CD14-positive monocyte (primary cell): Measurements from ENCODE around the gene DTD1. TPM values are rescaled to one million over a fixed set of nuclear protein-coding genes. Genes with fewer than 3 reads are reported as not detected.
A peak's percentile ranks its signal among the peaks of the same experiment; 100 is the strongest.

Source experiments
- DNase-seq, 3 donors: peaks; one replicate each; pipeline ENCODE4 v3.0.0-alpha.2; 2011 to 2022
- H2AFZ ChIP-seq: 2 replicates; pipeline ENCODE4 v1.6.0; 2012; ENCODE audit warnings: mild to moderate bottlenecking, low read depth, low read length, inconsistent platforms; ENCODE audit not compliant: insufficient read depth, poor library complexity, severe bottlenecking
- H3K27ac ChIP-seq, 2 donors: 1 replicate in 1 of 2; 2 replicates in 1 of 2; pipeline ENCODE4 v1.5.1; 2012 to 2013; ENCODE audit warnings: low read length in 2 of 2, control low read depth in 1 of 2, inconsistent platforms in 1 of 2, low read depth in 1 of 2, mild to moderate bottlenecking in 1 of 2
- H3K27me3 ChIP-seq, 2 donors: one replicate each; pipeline versions ENCODE4 v1.6.0 to v1.6.1; 2011 to 2013; ENCODE audit warnings: low read length in 2 of 2; ENCODE audit not compliant: control insufficient read depth in 2 of 2, insufficient read depth in 2 of 2
- H3K36me3 ChIP-seq, 2 donors: replicated peaks in 1 of 2; 1 replicate in 1 of 2; 2 replicates in 1 of 2; pipeline versions ENCODE4 v1.5.1 to v1.6.1; 2012 to 2013; ENCODE audit warnings: low read length in 2 of 2, control low read depth in 1 of 2, inconsistent platforms in 1 of 2, mild to moderate bottlenecking in 1 of 2; ENCODE audit not compliant: insufficient read depth in 2 of 2, control insufficient read depth in 1 of 2
- H3K4me1 ChIP-seq, 2 donors: 1 replicate in 1 of 2; 2 replicates in 1 of 2; pipeline versions ENCODE4 v1.5.1 to v1.6.1; 2012 to 2013; ENCODE audit warnings: low read length in 2 of 2, control low read depth in 1 of 2, inconsistent platforms in 1 of 2, mild to moderate bottlenecking in 1 of 2, moderate library complexity in 1 of 2; ENCODE audit not compliant: insufficient read depth in 2 of 2, control insufficient read depth in 1 of 2
- H3K4me2 ChIP-seq: replicated peaks from 2 replicates; pipeline ENCODE3; 2012; ENCODE audit warnings: low read length, moderate library complexity, mild to moderate bottlenecking; ENCODE audit not compliant: poor library complexity, severe bottlenecking; ENCODE audit errors: extremely low read depth
- H3K4me3 ChIP-seq, 3 experiments: fragments of 200-600 bp in 1 of 3; sonication (generic) in 1 of 3; replicated peaks in 1 of 3; 1 replicate in 2 of 3; 2 replicates in 1 of 3; pipeline ENCODE4 v1.5.1; 2011 to 2013; ENCODE audit warnings: low read length in 3 of 3, mild to moderate bottlenecking in 3 of 3, control low read depth in 2 of 3, low read depth in 2 of 3, inconsistent platforms in 1 of 3, moderate library complexity in 1 of 3
- H3K79me2 ChIP-seq: 2 replicates; pipeline ENCODE4 v1.6.0; 2012; ENCODE audit warnings: mild to moderate bottlenecking, control low read depth, inconsistent platforms, low read length, moderate library complexity; ENCODE audit not compliant: insufficient read depth
- H3K9ac ChIP-seq: 2 replicates; pipeline ENCODE4 v1.6.0; 2017; ENCODE audit warnings: low read length, mild to moderate bottlenecking; ENCODE audit not compliant: insufficient read depth, poor library complexity, severe bottlenecking
- H3K9me3 ChIP-seq, 2 donors: replicated peaks in 1 of 2; 1 replicate in 1 of 2; 2 replicates in 1 of 2; pipeline versions ENCODE4 v1.5.1 to v1.6.1; 2012 to 2013; ENCODE audit warnings: low read length in 2 of 2, control low read depth in 1 of 2; ENCODE audit not compliant: control insufficient read depth in 1 of 2, insufficient read depth in 1 of 2
- H4K20me1 ChIP-seq: 2 replicates; pipeline ENCODE4 v1.6.0; 2012; ENCODE audit warnings: mild to moderate bottlenecking, low read length, control low read depth, moderate library complexity; ENCODE audit not compliant: insufficient read depth
- H3K27ac Mint-ChIP-seq, 7 donors: one replicate each; pipeline ENCODE4 v1.8.0; 2020; ENCODE audit warnings: mild to moderate bottlenecking in 7 of 7, mixed read lengths in 7 of 7, moderate library complexity in 6 of 7, inconsistent platforms in 2 of 7
- H3K27me3 Mint-ChIP-seq, 3 donors: one replicate each; pipeline ENCODE4 v1.8.0; 2021 to 2022; ENCODE audit warnings: low read depth in 3 of 3, mild to moderate bottlenecking in 3 of 3, mixed read lengths in 3 of 3, moderate library complexity in 3 of 3, inconsistent platforms in 1 of 3
- H3K36me3 Mint-ChIP-seq, 2 donors: one replicate each; pipeline ENCODE4 v1.8.0; 2020; ENCODE audit warnings: mixed read lengths in 2 of 2, inconsistent platforms in 1 of 2, mild to moderate bottlenecking in 1 of 2
- H3K4me1 Mint-ChIP-seq: one replicate; pipeline ENCODE4 v1.8.0; 2020; ENCODE audit warnings: mild to moderate bottlenecking, mixed read lengths
- H3K4me3 Mint-ChIP-seq, 2 donors: one replicate each; pipeline ENCODE4 v1.8.0; 2020; ENCODE audit warnings: mild to moderate bottlenecking in 2 of 2, mixed read lengths in 2 of 2, moderate library complexity in 1 of 2
- H3K9me3 Mint-ChIP-seq, 7 donors: one replicate each; pipeline ENCODE4 v1.8.0; 2020 to 2022; ENCODE audit warnings: mixed read lengths in 7 of 7, mild to moderate bottlenecking in 6 of 7, moderate library complexity in 6 of 7, inconsistent platforms in 2 of 7
- CTCF ChIP-seq: fragments of 200-600 bp; IDR thresholded peaks from one replicate; pipeline ENCODE4 v1.8.0; 2022; ENCODE audit warnings: antibody characterized with exemption, mild to moderate bottlenecking
- WGBS: methylation state at CpG from one replicate; pipeline ENCODE4 v1.1.5; 2013; ENCODE audit warnings: missing lambda C conversion rate; ENCODE audit not compliant: insufficient coverage; 5-methylcytosine and 5-hydroxymethylcytosine counted together
- intact Hi-C, 2 donors: fragments of 100-400 bp; cut with micrococcal nuclease; formaldehyde crosslinking; loops; one replicate each; pipeline versions ENCODE4 v1.15.0 to v1.15.1; 2023
- polyA plus RNA-seq, 3 donors: library from polyadenylated mRNA; depleted of rRNA in 1 of 3; unstranded in 2 of 3; stranded (reverse) in 1 of 3; fragments of 300-500 nt in 2 of 3; fragments of >200 nt in 1 of 3; fragmentation: Illumina TruSeq in 2 of 3; gene quantifications; 1 replicate in 2 of 3; 2 replicates in 1 of 3; pipeline ENCODE4 v1.2.3, GENCODE V29; 2012 to 2021

The DTD1 gene
- polyA plus RNA-seq, 3 donors = 18.8 to 33.6 (median 26.3) TPM

- H3K9ac ChIP-seq = no peak overlapping the region
- Mint-ChIP-seq H3K4me3 (peak overlapping the region in 1 of 2 donors; percentile 4), H3K27ac (peak overlapping the region; percentile 66 to 87 (median 83)), H3K36me3 (peaks cover 11 to 29% of the 10 kb centered on the region in 2 donors), H3K27me3 (no peaks in the 10 kb centered on the region), H3K4me1 (peaks cover 26% of the 10 kb centered on the region), H3K9me3 (peaks cover 0 to 7% (median 2%) of the 10 kb centered on the region in 7 donors)
- no peaks in the 10 kb centered on the region for H3K9me3 ChIP-seq
- H3K36me3 ChIP-seq = peaks cover 3 to 18% of the 10 kb centered on the region in 2 donors
- no peaks in the 10 kb centered on the region for H3K27me3 ChIP-seq
- peak overlapping the region; percentile 49 for H3K4me2 ChIP-seq
- no peak overlapping the region for H2AFZ ChIP-seq
- WGBS = 41% methylated on average over 2 of the region's 2 CpGs
- H3K4me3 ChIP-seq = peak overlapping the region in 1 of 3 experiments; percentile 40
- TF ChIP-seq CTCF = no peak
- H3K27ac ChIP-seq = peak overlapping the region; percentile 2 to 56
- H3K4me1 ChIP-seq = peaks cover 24 to 30% of the 10 kb centered on the region in 2 donors
- DNase-seq = peak; percentile 41 to 60 (median 54)
- no peaks in the 10 kb centered on the region for H4K20me1 ChIP-seq
- intact Hi-C loops = no loop called here
- peaks cover 27% of the 10 kb centered on the region for H3K79me2 ChIP-seq
Measured at GRCh38 chr20:18571578-18571977, 16.3 kb upstream of the DTD1 start.

GRCh38 chr20:18577942-18578341, 9.9 kb upstream of the DTD1 start:
- Mint-ChIP-seq H3K27me3 (peaks cover 0 to 3% (median 0%) of the 10 kb centered on the region in 3 donors), H3K27ac (no peak overlapping the region), H3K9me3 (peaks cover 0 to 1% (median 0%) of the 10 kb centered on the region in 7 donors), H3K4me3 (no peak overlapping the region), H3K4me1 (peaks cover 5% of the 10 kb centered on the region), H3K36me3 (no peaks in the 10 kb centered on the region)
- 100% methylated on average over 2 of the region's 6 CpGs for WGBS
- no peak overlapping the region for H3K4me3 ChIP-seq
- no peak for TF ChIP-seq CTCF
- intact Hi-C loops = no loop called here
- no peak for DNase-seq
- no peak overlapping the region for H3K4me2 ChIP-seq
- peaks cover 0 to 3% of the 10 kb centered on the region in 2 donors for H3K4me1 ChIP-seq
- no peaks in the 10 kb centered on the region for H3K27me3 ChIP-seq
- H3K36me3 ChIP-seq = no peaks in the 10 kb centered on the region
- H3K27ac ChIP-seq = no peak overlapping the region
- no peaks in the 10 kb centered on the region for H3K9me3 ChIP-seq
- H4K20me1 ChIP-seq = no peaks in the 10 kb centered on the region
- H2AFZ ChIP-seq = peak overlapping the region; percentile 79
- H3K79me2 ChIP-seq = no peaks in the 10 kb centered on the region
- H3K9ac ChIP-seq = no peak overlapping the region
